Measurements from ENCODE around the gene DSCAM. TPM values are rescaled to one million over a fixed set of nuclear protein-coding genes. Genes with fewer than 3 reads are reported as not detected.

DSCAM gene
- total and polyA plus RNA-seq, 2 experiments from 2014 or later, result 0.07 TPM; not detected in 1

DNA sequence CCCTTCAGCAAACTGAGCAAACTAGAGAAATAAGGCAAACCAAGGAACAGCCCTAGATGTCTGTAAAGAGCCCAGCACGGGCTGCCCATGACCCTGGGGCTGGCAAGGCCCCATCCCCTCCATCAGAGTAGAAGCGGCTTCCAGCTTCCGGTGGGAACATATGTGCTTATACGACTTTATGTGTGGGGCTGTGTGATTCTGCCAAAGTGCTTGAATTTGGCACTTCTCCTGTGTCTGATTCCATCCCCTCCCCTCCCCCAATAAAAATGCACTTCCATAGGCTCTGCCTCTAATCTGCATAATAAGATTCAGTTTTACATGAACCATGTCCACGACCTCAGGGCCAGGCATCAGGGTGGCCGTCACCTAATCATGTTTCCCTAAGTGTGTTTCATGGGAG is 236.6 kb downstream of the DSCAM start:
- Histone ChIP-seq H4K20me1 (replicated peaks; ENCODE audit: insufficient read depth) (no peaks in the 10 kb centered on the region), H3K79me2 (replicated peaks; ENCODE audit: insufficient read depth) (no peaks in the 10 kb centered on the region), H3K4me1 (ENCODE audit: insufficient read depth) (0 out of 2 replicates have a peak, but pooled peaks cover 3% of the 10 kb centered on the region), H3K27me3 (ENCODE audit: insufficient read depth) (no peaks in the 10 kb centered on the region), H2AFZ (no peak overlapping the region), H3K36me3 (ENCODE audit: insufficient read depth) (no peaks in the 10 kb centered on the region; the same call in 1 of the 2 replicates), H3K4me3 (no peak overlapping the region), H3K9me2 (ENCODE audit: insufficient read depth) (0 out of 2 replicates have a peak, but pooled peaks cover 3% of the 10 kb centered on the region), H3K4me2 (no peak overlapping the region), H3K27ac (ENCODE audit: low read depth) (no peak overlapping the region), H3F3A (replicated peaks; ENCODE audit: low read depth) (no peaks in the 10 kb centered on the region)
- ATAC-seq, result no peak
- Mint-ChIP-seq H3K27me3 (ENCODE audit: insufficient read depth, low read depth, poor library complexity) (no peaks in the 10 kb centered on the region), H3K4me1 (peaks cover 2% of the 10 kb centered on the region; the same call in 1 of the 3 replicates), H3K36me3 (ENCODE audit: low read depth) (peaks cover 18% of the 10 kb centered on the region), H3K9me3 (peaks cover 77% of the 10 kb centered on the region), H3K27ac (no peak overlapping the region), H3K4me3 (no peak overlapping the region)
- DNase-seq (ENCODE audit: low spot score), result no peak
- TF ChIP-seq EZH2 (IDR thresholded peaks at IDR 0.05; ENCODE audit: low read depth, unreplicated experiment), result no peak
- TF ChIP-seq, protein P1, sequence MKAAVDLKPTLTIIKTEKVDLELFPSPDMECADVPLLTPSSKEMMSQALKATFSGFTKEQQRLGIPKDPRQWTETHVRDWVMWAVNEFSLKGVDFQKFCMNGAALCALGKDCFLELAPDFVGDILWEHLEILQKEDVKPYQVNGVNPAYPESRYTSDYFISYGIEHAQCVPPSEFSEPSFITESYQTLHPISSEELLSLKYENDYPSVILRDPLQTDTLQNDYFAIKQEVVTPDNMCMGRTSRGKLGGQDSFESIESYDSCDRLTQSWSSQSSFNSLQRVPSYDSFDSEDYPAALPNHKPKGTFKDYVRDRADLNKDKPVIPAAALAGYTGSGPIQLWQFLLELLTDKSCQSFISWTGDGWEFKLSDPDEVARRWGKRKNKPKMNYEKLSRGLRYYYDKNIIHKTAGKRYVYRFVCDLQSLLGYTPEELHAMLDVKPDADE (IDR thresholded peaks at IDR 0.05), result no peak
- TF ChIP-seq ZNF114 (CRISPR knock-in tag; IDR thresholded peaks at IDR 0.05), result no peak
- TF ChIP-seq, protein P2, sequence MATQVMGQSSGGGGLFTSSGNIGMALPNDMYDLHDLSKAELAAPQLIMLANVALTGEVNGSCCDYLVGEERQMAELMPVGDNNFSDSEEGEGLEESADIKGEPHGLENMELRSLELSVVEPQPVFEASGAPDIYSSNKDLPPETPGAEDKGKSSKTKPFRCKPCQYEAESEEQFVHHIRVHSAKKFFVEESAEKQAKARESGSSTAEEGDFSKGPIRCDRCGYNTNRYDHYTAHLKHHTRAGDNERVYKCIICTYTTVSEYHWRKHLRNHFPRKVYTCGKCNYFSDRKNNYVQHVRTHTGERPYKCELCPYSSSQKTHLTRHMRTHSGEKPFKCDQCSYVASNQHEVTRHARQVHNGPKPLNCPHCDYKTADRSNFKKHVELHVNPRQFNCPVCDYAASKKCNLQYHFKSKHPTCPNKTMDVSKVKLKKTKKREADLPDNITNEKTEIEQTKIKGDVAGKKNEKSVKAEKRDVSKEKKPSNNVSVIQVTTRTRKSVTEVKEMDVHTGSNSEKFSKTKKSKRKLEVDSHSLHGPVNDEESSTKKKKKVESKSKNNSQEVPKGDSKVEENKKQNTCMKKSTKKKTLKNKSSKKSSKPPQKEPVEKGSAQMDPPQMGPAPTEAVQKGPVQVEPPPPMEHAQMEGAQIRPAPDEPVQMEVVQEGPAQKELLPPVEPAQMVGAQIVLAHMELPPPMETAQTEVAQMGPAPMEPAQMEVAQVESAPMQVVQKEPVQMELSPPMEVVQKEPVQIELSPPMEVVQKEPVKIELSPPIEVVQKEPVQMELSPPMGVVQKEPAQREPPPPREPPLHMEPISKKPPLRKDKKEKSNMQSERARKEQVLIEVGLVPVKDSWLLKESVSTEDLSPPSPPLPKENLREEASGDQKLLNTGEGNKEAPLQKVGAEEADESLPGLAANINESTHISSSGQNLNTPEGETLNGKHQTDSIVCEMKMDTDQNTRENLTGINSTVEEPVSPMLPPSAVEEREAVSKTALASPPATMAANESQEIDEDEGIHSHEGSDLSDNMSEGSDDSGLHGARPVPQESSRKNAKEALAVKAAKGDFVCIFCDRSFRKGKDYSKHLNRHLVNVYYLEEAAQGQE (IDR thresholded peaks at IDR 0.05; ENCODE audit: unreplicated experiment), result no peak
- TF ChIP-seq JUNB (IDR thresholded peaks at IDR 0.05; ENCODE audit: unreplicated experiment), result no peak
- TF ChIP-seq STAT1 (IDR thresholded peaks at IDR 0.05; ENCODE audit: unreplicated experiment), result no peak
- TF ChIP-seq ZNF331 (CRISPR knock-in tag; IDR thresholded peaks at IDR 0.05; ENCODE audit: low read depth), result no peak

DNA sequence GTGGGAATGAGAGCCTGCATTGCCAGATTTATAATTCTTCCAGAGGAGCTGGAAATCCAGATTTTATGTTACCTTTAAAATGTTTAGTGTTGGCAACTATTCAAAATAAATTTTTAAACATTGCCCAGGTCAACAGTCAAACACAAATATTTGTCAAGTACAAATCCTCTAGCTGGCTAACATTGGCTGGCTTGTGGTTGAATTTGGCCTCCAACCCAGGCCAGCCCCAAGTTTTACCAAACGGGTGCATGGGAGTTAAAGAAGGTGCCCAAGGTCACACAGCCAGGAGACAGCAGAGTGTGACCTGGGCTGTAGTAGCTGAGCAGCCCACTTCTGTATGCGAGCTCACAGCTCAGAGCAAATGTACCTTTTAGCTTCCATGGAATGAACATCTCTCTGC is 240.6 kb downstream of the DSCAM start:
- Histone ChIP-seq H3K79me2 (replicated peaks; ENCODE audit: insufficient read depth) (no peaks in the 10 kb centered on the region), H3K36me3 (ENCODE audit: insufficient read depth) (no peaks in the 10 kb centered on the region; the same call in 1 of the 2 replicates), H3K4me2 (no peak overlapping the region), H4K20me1 (replicated peaks; ENCODE audit: insufficient read depth) (no peaks in the 10 kb centered on the region), H3K4me1 (ENCODE audit: insufficient read depth) (0 out of 2 replicates have a peak, but pooled peaks cover 3% of the 10 kb centered on the region), H3F3A (replicated peaks; ENCODE audit: low read depth) (no peaks in the 10 kb centered on the region), H2AFZ (no peak overlapping the region), H3K27ac (ENCODE audit: low read depth) (no peak overlapping the region), H3K27me3 (ENCODE audit: insufficient read depth) (no peaks in the 10 kb centered on the region), H3K4me3 (no peak overlapping the region), H3K9me2 (ENCODE audit: insufficient read depth) (0 out of 2 replicates have a peak, but pooled peaks cover 3% of the 10 kb centered on the region)
- Mint-ChIP-seq H3K27ac (no peak overlapping the region), H3K36me3 (ENCODE audit: low read depth) (peaks cover 14% of the 10 kb centered on the region), H3K4me3 (no peak overlapping the region), H3K27me3 (ENCODE audit: insufficient read depth, low read depth, poor library complexity) (peaks cover 2% of the 10 kb centered on the region), H3K9me3 (peaks cover 81% of the 10 kb centered on the region), H3K4me1 (peaks cover 9% of the 10 kb centered on the region; the same call in 2 of the 3 replicates)
- no peak for DNase-seq (ENCODE audit: low spot score)
- no peak for ATAC-seq
- TF ChIP-seq NANOG (IDR thresholded peaks at IDR 0.05; ENCODE audit: borderline replicate concordance) (no peak), JUNB (IDR thresholded peaks at IDR 0.05; ENCODE audit: unreplicated experiment) (no peak), POLR2AphosphoS5 (IDR thresholded peaks at IDR 0.05; ENCODE audit: low read depth) (no peak), STAT1 (IDR thresholded peaks at IDR 0.05; ENCODE audit: unreplicated experiment) (no peak)
- TF ChIP-seq, protein P2 (IDR thresholded peaks at IDR 0.05; ENCODE audit: unreplicated experiment), result no peak
- TF ChIP-seq, protein P3, sequence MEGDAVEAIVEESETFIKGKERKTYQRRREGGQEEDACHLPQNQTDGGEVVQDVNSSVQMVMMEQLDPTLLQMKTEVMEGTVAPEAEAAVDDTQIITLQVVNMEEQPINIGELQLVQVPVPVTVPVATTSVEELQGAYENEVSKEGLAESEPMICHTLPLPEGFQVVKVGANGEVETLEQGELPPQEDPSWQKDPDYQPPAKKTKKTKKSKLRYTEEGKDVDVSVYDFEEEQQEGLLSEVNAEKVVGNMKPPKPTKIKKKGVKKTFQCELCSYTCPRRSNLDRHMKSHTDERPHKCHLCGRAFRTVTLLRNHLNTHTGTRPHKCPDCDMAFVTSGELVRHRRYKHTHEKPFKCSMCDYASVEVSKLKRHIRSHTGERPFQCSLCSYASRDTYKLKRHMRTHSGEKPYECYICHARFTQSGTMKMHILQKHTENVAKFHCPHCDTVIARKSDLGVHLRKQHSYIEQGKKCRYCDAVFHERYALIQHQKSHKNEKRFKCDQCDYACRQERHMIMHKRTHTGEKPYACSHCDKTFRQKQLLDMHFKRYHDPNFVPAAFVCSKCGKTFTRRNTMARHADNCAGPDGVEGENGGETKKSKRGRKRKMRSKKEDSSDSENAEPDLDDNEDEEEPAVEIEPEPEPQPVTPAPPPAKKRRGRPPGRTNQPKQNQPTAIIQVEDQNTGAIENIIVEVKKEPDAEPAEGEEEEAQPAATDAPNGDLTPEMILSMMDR (conservative IDR thresholded peaks at IDR 0.05; ENCODE audit: low read depth in 2 of 2), result no peak

Measured in GM23338 (cell line).